Glomerular endothelial cell (primary cell): ENCODE measurements around the gene TBC1D30. TPM values are rescaled to one million over a fixed set of nuclear protein-coding genes. Genes with fewer than 3 reads are reported as not detected.
"Not testable (repeated sequence)": the region's sequence is repeated elsewhere in the genome, so short reads cannot be mapped to it uniquely, and the experiment has no call there.

ENCODE experiments used
- DNase-seq: peaks from one replicate; pipeline ENCODE4 v3.0.0-alpha.2; 2011; ENCODE audit warnings: low read depth, low spot score; ENCODE audit errors: extremely low read depth
- total RNA-seq: library from RNA; depleted of rRNA; stranded (reverse); fragments of >200 nt; gene quantifications from 2 replicates; pipeline ENCODE4 v1.2.3, GENCODE V29; 2015

TBC1D30 gene
- total RNA-seq, 1 donor from 2014 or later = 13.8 TPM

- DNase-seq = no peak
Observed at GRCh38 chr12:64806173-64806572, 18.3 kb upstream of the TBC1D30 start.

GRCh38 chr12:64806593-64807460 lies 17.6 kb upstream of the TBC1D30 start:
- DNase-seq = no peak

- DNase-seq = no peak
Observed at GRCh38 chr12:64808110-64808509, 16.3 kb upstream of the TBC1D30 start.

- DNase-seq = no peak
Observed at GRCh38 chr12:64810831-64811230, 13.6 kb upstream of the TBC1D30 start.

GRCh38 chr12:64813723-64814122 lies 10.7 kb upstream of the TBC1D30 start:
- no peak for DNase-seq

GRCh38 chr12:64814432-64814831 lies 10.0 kb upstream of the TBC1D30 start:
- no peak for DNase-seq

- DNase-seq = no peak
Observed at GRCh38 chr12:64819816-64820402, 4.5 kb upstream of the TBC1D30 start.

- DNase-seq = no peak
Observed at GRCh38 chr12:64820593-64820992, 3.9 kb upstream of the TBC1D30 start.

- DNase-seq = no peak
Observed at GRCh38 chr12:64821116-64821630, 3.3 kb upstream of the TBC1D30 start.

GRCh38 chr12:64824130-64824499 lies 332 bp upstream of the TBC1D30 start:
- DNase-seq = no peak

- no peak for DNase-seq
Observed at GRCh38 chr12:64825143-64826021, 935 bp downstream of the TBC1D30 start.

GRCh38 chr12:64826234-64826633 lies 1.8 kb downstream of the TBC1D30 start:
- DNase-seq = peak; percentile 42

- DNase-seq = no peak
Observed at GRCh38 chr12:64828713-64829112, 4.3 kb downstream of the TBC1D30 start.

GRCh38 chr12:64833928-64834327 lies 9.5 kb downstream of the TBC1D30 start:
- no peak for DNase-seq

- DNase-seq = no peak
Observed at GRCh38 chr12:64835901-64836300, 11.5 kb downstream of the TBC1D30 start.

GRCh38 chr12:64836856-64837255 lies 12.4 kb downstream of the TBC1D30 start:
- DNase-seq = no peak

GRCh38 chr12:64837427-64837826 lies 13.0 kb downstream of the TBC1D30 start:
- no peak for DNase-seq

GRCh38 chr12:64840119-64840518 lies 15.7 kb downstream of the TBC1D30 start:
- no peak for DNase-seq

- no peak for DNase-seq
Observed at GRCh38 chr12:64840949-64841717, 16.7 kb downstream of the TBC1D30 start.

GRCh38 chr12:64848409-64848808 lies 24.0 kb downstream of the TBC1D30 start:
- not testable (repeated sequence) for DNase-seq
